Parathyroid adenoma (tissue), 2 donors: ENCODE data around the gene ZSWIM7.

Experiments used
- H2AFZ ChIP-seq: fragments of 300-600 bp; sonication (generic); one replicate; pipeline ENCODE4 v1.7.0; 2017; ENCODE audit warnings: antibody characterized with exemption, mild to moderate bottlenecking
- H3K27ac ChIP-seq: fragments of 300-600 bp; sonication (generic); one replicate; pipeline ENCODE4 v1.7.0; 2017
- H3K27me3 ChIP-seq: fragments of 300-600 bp; sonication (generic); one replicate; pipeline ENCODE4 v1.7.0; 2017; ENCODE audit warnings: low read length; ENCODE audit not compliant: control insufficient read depth, insufficient read depth
- H3K36me3 ChIP-seq: fragments of 300-600 bp; sonication (generic); one replicate; pipeline ENCODE4 v1.7.0; 2017; ENCODE audit warnings: low read length; ENCODE audit not compliant: control insufficient read depth, insufficient read depth
- H3K4me1 ChIP-seq: fragments of 300-600 bp; sonication (generic); one replicate; pipeline ENCODE4 v1.7.0; 2017; ENCODE audit warnings: control low read depth
- H3K4me2 ChIP-seq: fragments of 300-600 bp; sonication (generic); one replicate; pipeline ENCODE4 v1.7.0; 2017; ENCODE audit warnings: low read length
- H3K4me3 ChIP-seq: fragments of 300-600 bp; sonication (generic); one replicate; pipeline ENCODE4 v1.7.0; 2017; ENCODE audit warnings: low read depth, low read length
- H3K79me2 ChIP-seq: fragments of 300-600 bp; sonication (generic); one replicate; pipeline ENCODE4 v1.7.0; 2017; ENCODE audit warnings: control low read depth
- H3K9ac ChIP-seq: fragments of 300-600 bp; sonication (generic); one replicate; pipeline ENCODE4 v1.7.0; 2017; ENCODE audit warnings: mild to moderate bottlenecking
- H3K9me3 ChIP-seq: fragments of 300-600 bp; sonication (generic); one replicate; pipeline ENCODE4 v1.7.0; 2017; ENCODE audit warnings: low read length; ENCODE audit not compliant: control insufficient read depth
- CTCF ChIP-seq: fragments of 300-600 bp; sonication (generic); IDR thresholded peaks from one replicate; pipeline ENCODE4 v1.7.0; 2017; ENCODE audit warnings: antibody characterized with exemption, mild to moderate bottlenecking
- donor health status: primary hyperparathyroidism.

Gene ZSWIM7

GRCh38 chr17:15965528-15965927 is 34.0 kb downstream of the ZSWIM7 start:
- TF ChIP-seq CTCF, result no peak
- Histone ChIP-seq H3K9ac (no peak overlapping the region), H3K27ac (no peak overlapping the region)

GRCh38 chr17:15963670-15964110 is 35.8 kb downstream of the ZSWIM7 start:
- H3K79me2 ChIP-seq, result no peaks in the 10 kb centered on the region
- H2AFZ ChIP-seq, result no peak overlapping the region
- H3K27ac ChIP-seq, result no peak overlapping the region
- H3K4me1 ChIP-seq, result no peaks in the 10 kb centered on the region
- no peaks in the 10 kb centered on the region for H3K9me3 ChIP-seq
- H3K36me3 ChIP-seq, result no peaks in the 10 kb centered on the region
- no peak overlapping the region for H3K9ac ChIP-seq
- no peak overlapping the region for H3K4me3 ChIP-seq
- H3K27me3 ChIP-seq, result no peaks in the 10 kb centered on the region
- no peak overlapping the region for H3K4me2 ChIP-seq
- no peak for TF ChIP-seq CTCF

More at GRCh38 chr17:15965528-15965927, 34.0 kb downstream of the ZSWIM7 start:
- Histone ChIP-seq H3K79me2 (no peaks in the 10 kb centered on the region), H3K27me3 (no peaks in the 10 kb centered on the region), H3K4me3 (no peak overlapping the region), H3K4me2 (no peak overlapping the region), H3K36me3 (no peaks in the 10 kb centered on the region), H2AFZ (no peak overlapping the region), H3K9me3 (no peaks in the 10 kb centered on the region), H3K4me1 (no peaks in the 10 kb centered on the region)

- Histone ChIP-seq H2AFZ (no peak overlapping the region), H3K9me3 (no peaks in the 10 kb centered on the region), H3K27ac (no peak overlapping the region), H3K27me3 (no peaks in the 10 kb centered on the region), H3K36me3 (no peaks in the 10 kb centered on the region), H3K4me3 (no peak overlapping the region), H3K4me2 (no peak overlapping the region), H3K79me2 (no peaks in the 10 kb centered on the region), H3K9ac (no peak overlapping the region), H3K4me1 (no peaks in the 10 kb centered on the region)
- TF ChIP-seq CTCF, result no peak
Measured at GRCh38 chr17:15958484-15958854, 41.0 kb downstream of the ZSWIM7 start.

- no peak overlapping the region for H2AFZ ChIP-seq
- H3K9me3 ChIP-seq, result no peaks in the 10 kb centered on the region
- no peak overlapping the region for H3K4me3 ChIP-seq
- no peak for TF ChIP-seq CTCF
- no peak overlapping the region for H3K27ac ChIP-seq
- H3K79me2 ChIP-seq, result no peaks in the 10 kb centered on the region
- no peak overlapping the region for H3K9ac ChIP-seq
- H3K4me1 ChIP-seq, result no peaks in the 10 kb centered on the region
- no peaks in the 10 kb centered on the region for H3K36me3 ChIP-seq
- no peaks in the 10 kb centered on the region for H3K27me3 ChIP-seq
- H3K4me2 ChIP-seq, result no peak overlapping the region
Measured at GRCh38 chr17:15957608-15958307, 41.7 kb downstream of the ZSWIM7 start.

GRCh38 chr17:15957206-15957605 is 42.3 kb downstream of the ZSWIM7 start:
- Histone ChIP-seq H3K79me2 (no peaks in the 10 kb centered on the region), H3K4me2 (no peak overlapping the region), H3K9me3 (no peaks in the 10 kb centered on the region), H3K27ac (no peak overlapping the region), H2AFZ (no peak overlapping the region), H3K36me3 (no peaks in the 10 kb centered on the region), H3K9ac (no peak overlapping the region), H3K4me3 (no peak overlapping the region), H3K27me3 (no peaks in the 10 kb centered on the region), H3K4me1 (no peaks in the 10 kb centered on the region)
- TF ChIP-seq CTCF, result no peak
